SU-DHL-6 (cell line): ENCODE data around the gene CDH3.

Source experiments
- H2AFZ ChIP-seq: fragments of 200-600 bp; sonication (generic); 2 replicates; pipeline ENCODE4 v1.6.1; 2014; ENCODE audit warnings: low read depth, mild to moderate bottlenecking, moderate library complexity, mixed read lengths, antibody characterized with exemption, low read length; ENCODE audit not compliant: severe bottlenecking
- H3F3A ChIP-seq: fragments of 200-600 bp; shearing (Covaris generic); 2 replicates; pipeline ENCODE4 v1.6.0; 2016; ENCODE audit warnings: antibody characterized with exemption, mild to moderate bottlenecking; ENCODE audit not compliant: insufficient read depth
- H3K27ac ChIP-seq: fragments of 200-600 bp; sonication (generic); 2 replicates; pipeline ENCODE4 v1.5.1; 2016; ENCODE audit warnings: low read depth, mild to moderate bottlenecking, low read length, moderate library complexity, mixed read lengths
- H3K27me3 ChIP-seq: fragments of 200-600 bp; sonication (generic), shearing (Covaris generic); 2 replicates; pipeline ENCODE4 v1.6.0; 2014; ENCODE audit warnings: mild to moderate bottlenecking, low read length
- H3K36me3 ChIP-seq: fragments of 200-600 bp; sonication (generic); 2 replicates; pipeline ENCODE4 v1.6.1; 2014; ENCODE audit warnings: mild to moderate bottlenecking, low read length, mixed read lengths
- H3K4me2 ChIP-seq: fragments of 300-600, 200-600 bp; shearing (Covaris generic), sonication (generic); 2 replicates; pipeline ENCODE4 v1.6.0; 2014; ENCODE audit warnings: low read length, low read depth, mild to moderate bottlenecking; ENCODE audit not compliant: poor library complexity, severe bottlenecking
- H3K4me3 ChIP-seq: fragments of 200-600 bp; sonication (generic); 2 replicates; pipeline ENCODE4 v1.5.1; 2014; ENCODE audit warnings: antibody characterized with exemption, low read length, mild to moderate bottlenecking, mixed read lengths; ENCODE audit not compliant: insufficient read depth, poor library complexity, severe bottlenecking
- H3K79me2 ChIP-seq: fragments of 200-600 bp; sonication (generic); 2 replicates; pipeline ENCODE4 v1.6.1; 2014; ENCODE audit warnings: mild to moderate bottlenecking, low read length, moderate library complexity; ENCODE audit not compliant: insufficient read depth
- H3K9ac ChIP-seq: fragments of 200-600 bp; sonication (generic); 2 replicates; pipeline ENCODE4 v1.7.0; 2014; ENCODE audit warnings: mild to moderate bottlenecking, low read length
- H3K9me2 ChIP-seq: fragments of 200-600 bp; sonication (generic); replicated peaks from 2 replicates; pipeline ENCODE4 v1.6.1; 2014; ENCODE audit warnings: low read length; ENCODE audit not compliant: insufficient read depth
- H3K9me3 ChIP-seq: fragments of 200-600 bp; sonication (generic); 2 replicates; pipeline ENCODE4 v1.6.1; 2014; ENCODE audit warnings: low read length, mixed read lengths; ENCODE audit not compliant: insufficient read depth
- H4K20me1 ChIP-seq: fragments of 200-600 bp; sonication (generic); 2 replicates; pipeline ENCODE4 v1.6.1; 2014; ENCODE audit warnings: low read depth, mild to moderate bottlenecking, antibody characterized with exemption, low read length, moderate library complexity, mixed read lengths
- CTCF ChIP-seq: fragments of 200-600 bp; sonication (generic); IDR thresholded peaks from one replicate; pipeline ENCODE4 v1.5.1; 2017; ENCODE audit warnings: antibody characterized with exemption, mild to moderate bottlenecking, low read length, moderate library complexity; ENCODE audit not compliant: insufficient read depth, poor library complexity, severe bottlenecking
- EZH2phosphoT487 ChIP-seq: fragments of 200-600 bp; sonication (generic), shearing (Covaris generic); conservative IDR thresholded peaks from 2 replicates; pipeline ENCODE4 v1.6.1; 2018; ENCODE audit warnings: mild to moderate bottlenecking, antibody characterized with exemption, low read length, moderate library complexity, mixed read lengths

The CDH3 gene

GRCh38 chr16:68700120-68700519 is 55.0 kb downstream of the CDH3 start:
- Histone ChIP-seq H2AFZ (no peak overlapping the region), H3F3A (no peaks in the 10 kb centered on the region), H3K36me3 (no peaks in the 10 kb centered on the region), H3K4me3 (no peak overlapping the region), H3K9me2 (no peaks in the 10 kb centered on the region), H3K27ac (no peak overlapping the region), H3K4me2 (no peak overlapping the region), H3K79me2 (no peaks in the 10 kb centered on the region), H3K9me3 (no peaks in the 10 kb centered on the region), H4K20me1 (no peaks in the 10 kb centered on the region), H3K27me3 (no peaks in the 10 kb centered on the region), H3K9ac (no peak overlapping the region)
- TF ChIP-seq EZH2phosphoT487 (no peak), CTCF (no peak)

GRCh38 chr16:68700831-68701230 is 55.7 kb downstream of the CDH3 start:
- Histone ChIP-seq H3K4me2 (no peak overlapping the region), H4K20me1 (no peaks in the 10 kb centered on the region), H3K9me3 (no peaks in the 10 kb centered on the region), H3K36me3 (no peaks in the 10 kb centered on the region), H3K9ac (no peak overlapping the region), H3K79me2 (no peaks in the 10 kb centered on the region), H3K9me2 (no peaks in the 10 kb centered on the region), H3K27ac (no peak overlapping the region), H3F3A (no peaks in the 10 kb centered on the region), H3K4me3 (no peak overlapping the region), H3K27me3 (no peaks in the 10 kb centered on the region), H2AFZ (no peak overlapping the region)
- TF ChIP-seq EZH2phosphoT487 (no peak), CTCF (no peak)

- Histone ChIP-seq H2AFZ (no peak overlapping the region), H3K9me2 (no peaks in the 10 kb centered on the region), H3K27ac (no peak overlapping the region), H3K27me3 (no peaks in the 10 kb centered on the region), H3F3A (no peaks in the 10 kb centered on the region), H3K4me2 (no peak overlapping the region), H3K36me3 (no peaks in the 10 kb centered on the region), H3K79me2 (no peaks in the 10 kb centered on the region), H3K9me3 (no peaks in the 10 kb centered on the region), H3K4me3 (no peak overlapping the region), H4K20me1 (no peaks in the 10 kb centered on the region), H3K9ac (no peak overlapping the region)
- TF ChIP-seq CTCF (peak; percentile 75), EZH2phosphoT487 (no peak)
These were observed 59.2 kb downstream of the CDH3 start for GRCh38 chr16:68704232-68704867.
